Loucy (cell line): Measurements from ENCODE around the gene OTOR.

Source experiments
- EZH2phosphoT487 ChIP-seq: fragments of 200-600 bp; IDR thresholded peaks from 2 replicates; pipeline ENCODE4 v1.6.1; 2018; ENCODE audit warnings: antibody characterized with exemption, mild to moderate bottlenecking, moderate library complexity, borderline replicate concordance
- TF ChIP-seq, protein P1 (sequence below): fragments of 200-600 bp; sonication (generic); conservative IDR thresholded peaks from 2 replicates; pipeline ENCODE4 v1.5.1; 2014; ENCODE audit warnings: mild to moderate bottlenecking, antibody characterized with exemption, low read length

GRCh38 chr20:16740365-16741072 lies 7.6 kb upstream of the OTOR start:
- TF ChIP-seq, protein P1, sequence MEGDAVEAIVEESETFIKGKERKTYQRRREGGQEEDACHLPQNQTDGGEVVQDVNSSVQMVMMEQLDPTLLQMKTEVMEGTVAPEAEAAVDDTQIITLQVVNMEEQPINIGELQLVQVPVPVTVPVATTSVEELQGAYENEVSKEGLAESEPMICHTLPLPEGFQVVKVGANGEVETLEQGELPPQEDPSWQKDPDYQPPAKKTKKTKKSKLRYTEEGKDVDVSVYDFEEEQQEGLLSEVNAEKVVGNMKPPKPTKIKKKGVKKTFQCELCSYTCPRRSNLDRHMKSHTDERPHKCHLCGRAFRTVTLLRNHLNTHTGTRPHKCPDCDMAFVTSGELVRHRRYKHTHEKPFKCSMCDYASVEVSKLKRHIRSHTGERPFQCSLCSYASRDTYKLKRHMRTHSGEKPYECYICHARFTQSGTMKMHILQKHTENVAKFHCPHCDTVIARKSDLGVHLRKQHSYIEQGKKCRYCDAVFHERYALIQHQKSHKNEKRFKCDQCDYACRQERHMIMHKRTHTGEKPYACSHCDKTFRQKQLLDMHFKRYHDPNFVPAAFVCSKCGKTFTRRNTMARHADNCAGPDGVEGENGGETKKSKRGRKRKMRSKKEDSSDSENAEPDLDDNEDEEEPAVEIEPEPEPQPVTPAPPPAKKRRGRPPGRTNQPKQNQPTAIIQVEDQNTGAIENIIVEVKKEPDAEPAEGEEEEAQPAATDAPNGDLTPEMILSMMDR = no peak
- TF ChIP-seq EZH2phosphoT487 = no peak
